Astrocyte (in vitro differentiated cells and primary cell): Measurements from ENCODE around the gene RCOR1.

Experiments
- CTCF ChIP-seq: IDR thresholded peaks from 2 replicates; pipeline ENCODE4 v1.5.1; 2011; ENCODE audit warnings: low read depth, mild to moderate bottlenecking, inconsistent platforms, low read length, moderate library complexity; ENCODE audit not compliant: insufficient read depth
- EZH2 ChIP-seq: IDR thresholded peaks from 2 replicates; pipeline ENCODE4 v1.6.1; 2012; ENCODE audit warnings: mild to moderate bottlenecking, low read length, inconsistent platforms; ENCODE audit not compliant: insufficient read depth

GRCh38 chr14:102696332-102696731 lies 103.9 kb downstream of the RCOR1 start:
- TF ChIP-seq CTCF (no peak), EZH2 (no peak)
